ENCODE results near the gene CTIF.

Gene CTIF

DNA sequence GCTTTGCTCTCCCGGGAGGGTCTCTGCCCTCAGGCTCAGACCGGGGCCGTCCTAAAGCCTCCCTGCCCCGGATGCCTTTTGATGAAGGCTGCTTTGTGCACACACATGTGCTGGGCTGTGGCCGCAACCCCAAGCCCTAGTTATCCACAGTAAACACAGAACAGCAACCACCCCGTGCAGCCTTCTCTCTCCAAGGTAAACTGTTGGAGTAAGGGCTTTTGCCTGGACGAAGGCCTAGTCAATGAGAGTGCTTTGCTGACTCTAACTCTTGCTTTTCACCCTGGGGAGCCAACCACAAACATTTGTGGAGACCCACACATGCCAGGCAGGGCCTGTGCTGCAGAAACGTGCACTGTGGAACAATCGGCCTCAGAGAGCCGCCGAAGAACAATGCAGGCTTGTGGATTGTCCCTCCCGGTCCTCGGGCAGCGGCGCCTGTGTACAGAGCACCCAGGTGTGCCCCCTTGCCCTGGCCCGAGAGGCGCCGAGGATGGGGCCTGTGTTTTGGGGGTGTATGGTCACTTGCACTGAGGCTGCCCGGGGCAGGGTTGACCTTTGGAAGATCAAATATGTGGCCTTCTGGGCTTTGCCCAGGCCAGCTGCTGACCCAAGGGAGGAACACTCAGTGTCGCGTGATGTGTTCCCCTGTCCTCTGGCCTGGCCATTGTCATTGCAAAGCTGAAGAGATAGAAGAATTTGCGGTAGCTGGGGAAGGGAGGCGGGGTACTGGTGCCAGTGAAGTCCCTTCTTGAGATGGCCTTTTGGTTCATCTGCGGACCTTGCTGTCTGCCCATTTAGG lies 37.0 kb downstream of the CTIF start:
- DNase-seq: no peak

GRCh38 chr18:48576457-48576771 lies 37.6 kb downstream of the CTIF start:
- DNase-seq: no peak

DNA sequence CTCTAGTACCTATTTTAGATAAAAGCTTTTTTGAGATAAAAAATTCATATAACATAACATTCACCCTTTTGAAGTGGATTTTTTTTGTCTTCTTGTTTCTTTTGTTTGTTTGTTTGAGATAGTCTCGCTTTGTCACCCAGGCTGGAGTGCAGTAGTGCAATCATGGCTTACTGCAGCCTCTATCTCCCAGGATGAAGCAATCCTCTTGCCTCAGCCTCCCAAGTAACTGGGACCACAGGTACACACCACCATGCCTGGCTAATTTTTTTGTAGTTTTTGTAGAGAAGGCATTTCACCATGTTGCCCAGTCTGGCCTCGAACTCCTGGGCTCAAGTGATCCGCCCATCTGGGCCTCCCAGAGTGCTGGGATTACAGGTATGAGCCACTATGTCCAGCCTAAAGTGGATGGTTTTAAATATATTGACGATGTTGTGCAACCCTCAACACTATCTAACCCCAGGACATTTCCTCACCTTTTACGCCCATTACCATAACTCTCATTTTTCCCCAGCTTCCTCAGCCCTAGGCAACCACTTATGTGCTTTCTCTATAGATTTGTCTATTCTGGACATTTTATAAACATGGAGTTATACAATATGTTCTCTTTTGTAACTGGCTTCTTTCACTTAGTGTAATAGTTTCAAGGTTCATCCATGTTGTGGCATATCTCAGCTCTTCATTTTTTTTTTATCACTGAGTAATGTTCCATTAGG lies 38.8 kb downstream of the CTIF start:
- no peak for DNase-seq

DNA sequence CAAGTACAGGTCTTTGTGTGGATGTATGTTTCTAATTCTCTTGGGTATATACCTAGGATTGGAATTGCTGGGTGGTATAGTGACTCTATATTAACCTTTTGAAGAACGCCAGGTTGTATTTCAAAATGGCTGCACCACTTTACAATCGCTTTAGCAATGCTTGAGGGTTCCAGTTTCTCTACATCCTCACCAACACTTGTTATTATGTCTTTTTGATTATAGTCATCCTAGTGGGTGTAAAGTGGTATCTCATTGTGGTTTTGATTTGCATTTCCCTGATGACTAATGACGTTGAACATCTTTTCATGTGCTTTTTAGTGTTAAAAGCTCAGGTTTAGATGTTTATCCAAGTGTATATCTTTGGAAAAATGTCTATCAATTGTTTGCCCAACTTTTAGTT lies 39.5 kb downstream of the CTIF start:
- DNase-seq: no peak

- DNase-seq: no peak
These were observed 41.2 kb downstream of the CTIF start for GRCh38 chr18:48580066-48580465.

GRCh38 chr18:48580782-48581181 lies 42.0 kb downstream of the CTIF start:
- DNase-seq: no peak

DNA sequence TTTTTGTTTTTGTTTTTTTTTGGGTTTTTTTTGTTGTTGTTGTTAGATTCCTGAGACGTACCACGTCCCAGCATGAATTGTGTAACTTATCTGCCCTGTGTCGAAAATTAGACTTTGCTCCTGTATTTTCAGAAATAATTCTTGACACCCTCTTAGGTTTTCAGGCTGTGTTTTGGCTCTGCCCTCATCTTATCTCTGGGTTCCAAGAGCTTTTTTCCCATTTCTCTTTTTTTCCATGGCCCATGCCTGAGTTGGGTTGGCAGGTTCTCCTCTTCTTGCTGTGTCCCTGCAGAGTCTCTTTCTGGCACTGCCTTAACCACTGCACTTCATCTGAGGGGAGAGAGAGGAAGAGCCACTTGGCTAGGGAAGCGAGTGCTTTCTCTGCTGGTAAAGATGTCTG lies 42.4 kb downstream of the CTIF start:
- DNase-seq: no peak

GRCh38 chr18:48581941-48582340 lies 43.1 kb downstream of the CTIF start:
- DNase-seq: no peak

DNA sequence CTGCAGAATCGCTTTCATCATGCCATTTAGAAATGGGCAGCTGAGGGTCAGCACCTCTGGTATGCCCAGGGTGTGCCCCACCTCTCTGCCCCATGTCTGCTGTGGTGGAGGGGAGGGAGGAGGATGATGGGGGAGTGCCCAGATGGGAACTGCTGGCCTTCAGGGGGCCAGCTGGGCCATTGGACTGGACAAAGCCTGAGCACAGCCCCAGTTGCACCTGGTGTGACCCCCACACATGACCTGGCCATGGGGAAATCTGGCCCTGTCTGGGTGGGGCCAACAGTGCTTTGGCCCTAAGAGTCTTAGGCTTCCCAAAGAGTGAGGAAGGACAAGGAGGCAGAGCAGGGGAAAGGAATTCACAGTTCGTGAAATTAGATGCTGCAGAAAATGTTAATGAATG lies 44.1 kb downstream of the CTIF start:
- DNase-seq: no peak

GRCh38 chr18:48583573-48583972 lies 44.7 kb downstream of the CTIF start:
- no peak for DNase-seq

DNA sequence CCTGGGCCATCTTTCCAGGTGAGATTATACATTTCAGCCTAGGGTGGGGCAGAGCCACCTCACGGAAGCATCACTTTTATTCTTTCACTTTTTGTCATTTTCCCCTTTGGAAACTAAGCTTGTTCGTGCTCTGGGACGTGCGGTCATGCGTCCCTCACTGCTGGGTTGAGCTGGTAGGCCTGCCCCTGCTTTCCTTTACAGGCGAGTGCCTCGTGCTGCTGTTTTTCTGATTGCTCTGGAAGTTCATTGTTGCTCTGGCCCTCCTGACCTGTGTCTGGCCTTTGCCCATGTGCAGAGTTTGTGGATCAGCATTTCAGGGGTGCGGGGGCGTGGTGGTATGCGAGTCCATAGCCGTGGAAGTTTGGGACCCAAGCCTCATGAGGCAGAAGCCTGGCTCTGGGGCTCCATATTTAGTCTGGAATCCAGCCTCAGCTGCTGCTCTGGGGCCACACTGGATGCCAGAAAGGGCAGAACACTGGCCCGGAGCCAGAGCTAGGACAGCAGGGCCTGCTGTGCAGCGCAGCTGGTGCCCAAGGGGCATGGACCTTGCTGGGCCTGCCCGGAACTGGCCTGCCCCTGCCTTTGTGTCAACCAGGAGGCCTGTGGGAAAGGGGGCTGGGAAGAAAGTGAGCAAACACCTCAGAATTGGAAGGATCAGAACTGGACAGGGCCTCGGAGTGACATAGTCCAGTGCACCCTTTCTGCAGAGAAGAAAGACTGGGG lies 51.1 kb downstream of the CTIF start:
- DNase-seq: no peak

GRCh38 chr18:48590678-48591077 lies 51.8 kb downstream of the CTIF start:
- no peak for DNase-seq

DNA sequence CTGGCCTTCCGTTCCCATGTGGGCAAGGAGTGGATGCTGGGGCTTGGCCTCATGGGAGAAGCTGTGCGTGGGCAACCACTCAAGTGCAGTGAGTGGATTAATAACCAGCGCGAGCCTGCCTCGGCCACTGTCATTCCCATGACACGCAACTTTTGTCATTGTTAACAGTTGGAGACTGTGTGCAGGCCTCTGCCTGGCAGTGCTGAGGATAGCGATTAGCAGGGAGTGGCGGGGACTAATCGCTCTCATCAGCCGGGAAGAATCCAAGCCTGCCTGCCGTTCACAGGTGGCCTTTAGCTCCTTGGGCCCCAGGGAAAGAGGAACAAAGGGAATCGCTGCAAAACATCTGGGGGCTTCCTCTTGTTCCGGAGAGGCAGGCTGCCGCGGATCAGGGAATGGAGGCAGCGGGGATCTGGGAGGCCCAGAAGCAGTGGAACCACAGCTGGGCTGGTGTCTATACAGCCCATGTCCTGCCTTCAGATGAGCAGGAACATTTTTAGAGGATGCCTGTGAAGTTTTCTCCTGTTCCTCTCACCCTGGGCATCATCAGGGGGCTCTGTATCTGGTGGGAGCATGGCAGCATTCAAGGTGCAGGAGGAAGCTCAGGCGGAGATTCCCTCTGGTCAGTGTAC lies 53.8 kb downstream of the CTIF start:
- DNase-seq: no peak

DNA sequence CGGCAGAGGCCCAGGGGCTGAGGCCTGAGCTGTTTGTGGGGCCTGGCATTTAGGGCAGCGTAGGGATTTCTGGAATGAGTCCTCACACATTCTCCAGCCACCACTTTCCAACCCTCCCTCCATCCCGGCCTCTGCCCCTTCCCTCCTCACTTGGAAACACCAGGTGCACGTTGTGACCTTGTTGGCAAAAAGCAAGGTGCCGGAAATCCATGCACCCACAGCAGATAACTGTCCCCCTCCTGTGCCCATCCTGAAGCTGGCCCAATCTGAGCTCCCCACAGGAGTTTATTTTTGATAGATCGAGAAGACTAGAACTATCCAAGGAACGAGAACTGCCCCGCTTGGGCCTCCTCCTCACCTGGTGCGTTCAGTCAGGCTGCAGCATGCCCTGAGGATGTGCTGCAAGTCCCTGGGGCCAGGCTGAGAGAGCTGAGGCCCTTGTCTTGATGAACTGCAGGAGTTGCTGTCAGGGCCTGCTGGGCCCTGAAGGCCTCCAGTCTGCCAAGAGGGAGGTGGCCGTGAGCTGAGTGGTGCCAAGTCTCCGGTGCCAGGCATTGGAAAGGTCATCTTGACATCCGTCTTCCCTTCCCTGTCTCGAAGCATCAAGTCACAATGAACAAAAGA lies 55.8 kb downstream of the CTIF start:
- no peak for DNase-seq

- DNase-seq: no peak
These were observed 56.9 kb downstream of the CTIF start for GRCh38 chr18:48595703-48596218.

- no peak for DNase-seq
These were observed 58.3 kb downstream of the CTIF start for GRCh38 chr18:48597110-48597509.

DNA sequence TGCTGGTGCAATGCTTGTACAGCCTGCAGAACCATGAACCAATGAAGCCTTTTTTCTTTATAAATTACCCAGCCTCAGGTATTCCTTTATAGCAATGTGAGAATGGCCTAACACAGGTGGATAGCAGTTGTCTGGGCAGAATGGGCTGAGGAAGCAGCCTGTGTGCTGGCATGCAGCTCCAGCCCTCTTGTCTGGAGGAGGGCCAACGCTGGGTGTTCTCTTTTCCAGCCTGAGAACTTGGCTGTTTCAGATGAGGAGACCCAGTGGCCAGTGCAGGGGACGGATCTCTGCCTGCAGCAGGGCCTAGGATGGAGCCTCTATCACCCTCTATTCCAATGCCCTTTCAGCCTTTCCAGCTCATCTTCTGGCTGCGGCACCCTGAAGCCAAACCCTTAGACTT lies 58.8 kb downstream of the CTIF start:
- no peak for DNase-seq

- DNase-seq: no peak
These were observed 60.6 kb downstream of the CTIF start for GRCh38 chr18:48599391-48599790.

DNA sequence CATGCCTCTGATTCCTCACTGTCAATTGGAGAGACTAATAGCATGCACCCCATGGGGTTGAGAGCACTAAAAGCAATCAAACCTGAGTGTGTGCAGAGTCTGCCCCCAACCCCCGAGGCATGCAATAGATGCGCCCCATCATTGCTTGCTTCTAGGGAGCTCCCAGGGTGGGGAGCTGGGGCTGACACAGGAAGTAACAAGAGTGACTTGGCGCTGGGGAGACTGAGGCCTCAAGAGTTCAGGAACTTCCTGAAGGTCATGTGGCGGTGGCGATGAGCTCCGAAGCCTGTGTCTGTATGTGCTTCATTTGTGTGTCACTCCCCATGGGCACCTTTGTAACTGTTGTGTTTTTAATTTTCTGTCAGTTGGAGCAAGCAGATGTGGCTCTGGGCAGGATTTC lies 61.2 kb downstream of the CTIF start:
- no peak for DNase-seq

DNA sequence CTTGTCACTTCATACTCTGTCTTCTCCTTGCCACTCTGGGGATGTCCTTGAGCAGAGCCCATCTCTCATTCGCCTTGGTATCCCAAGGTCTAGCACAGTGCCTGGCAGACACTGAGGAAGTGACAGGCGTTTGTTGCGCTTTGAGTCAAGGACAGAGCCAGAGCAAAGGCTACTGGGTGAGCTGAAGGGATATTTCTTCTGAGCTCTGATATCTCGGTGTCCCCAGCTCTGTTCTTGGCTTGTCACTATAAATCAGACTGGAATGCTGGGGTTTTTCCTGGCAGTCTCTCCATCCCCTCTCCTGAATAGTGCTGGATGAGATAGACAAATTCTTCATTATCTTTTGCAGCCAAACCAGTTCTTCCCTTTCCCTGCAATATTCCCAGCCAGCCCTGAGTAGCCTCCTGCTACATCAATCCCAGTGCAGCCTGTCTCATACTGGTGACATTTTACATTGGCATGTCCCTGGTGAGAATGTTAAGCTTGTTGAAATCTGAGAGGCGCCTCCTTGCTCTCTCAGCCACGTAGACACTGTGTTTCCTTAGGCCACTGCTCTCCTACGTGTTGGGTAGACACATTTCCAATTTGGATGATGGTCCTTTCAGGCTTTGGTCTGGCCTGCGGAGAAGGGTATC lies 61.7 kb downstream of the CTIF start:
- no peak for DNase-seq

DNA sequence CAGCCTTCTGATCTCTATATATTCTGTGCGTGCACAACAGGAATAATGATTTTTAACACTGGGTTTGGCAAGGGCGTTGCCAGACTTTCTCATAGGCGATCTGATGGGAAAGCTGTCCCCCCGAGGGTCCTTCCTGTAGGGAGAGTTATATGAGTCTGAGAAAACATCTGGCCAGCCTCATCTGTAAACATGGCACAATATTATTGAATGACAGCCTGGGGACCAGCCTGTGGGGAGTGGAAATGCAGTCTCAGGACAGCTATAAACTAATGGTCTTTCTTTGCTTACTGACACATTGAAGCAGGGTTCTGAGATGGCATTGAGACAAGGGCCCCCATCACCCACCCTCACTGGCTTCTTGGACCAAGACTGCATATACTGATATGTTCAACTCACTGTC lies 62.5 kb downstream of the CTIF start:
- no peak for DNase-seq

GRCh38 chr18:48602759-48603390 lies 64.0 kb downstream of the CTIF start:
- no peak for DNase-seq
